ENCODE measurements around the gene CLEC4E.

The CLEC4E gene

GRCh38 chr12:8556531-8557097, 15.9 kb upstream of the CLEC4E start:
- H3K4me3 ChIP-seq (ENCODE audit: low read depth, low read length) = no peak overlapping the region
- DNase-seq (ENCODE audit: low read depth) = no peak
- no peak for TF ChIP-seq MYC (IDR thresholded peaks at IDR 0.05; ENCODE audit: low read depth, low read length)
- no peak for TF ChIP-seq CTCF (IDR thresholded peaks at IDR 0.05; ENCODE audit: low read depth, low read length)
- no peak for TF ChIP-seq MAX (IDR thresholded peaks at IDR 0.05; ENCODE audit: low read depth, low read length)
- TF ChIP-seq POLR2A (IDR thresholded peaks at IDR 0.05; ENCODE audit: extremely low read depth, insufficient read length) = no peak

- no peak for TF ChIP-seq POLR2A (IDR thresholded peaks at IDR 0.05; ENCODE audit: extremely low read depth, insufficient read length)
- TF ChIP-seq MYC (IDR thresholded peaks at IDR 0.05; ENCODE audit: low read depth, low read length) = no peak
- no peak for TF ChIP-seq CTCF (IDR thresholded peaks at IDR 0.05; ENCODE audit: low read depth, low read length)
- TF ChIP-seq MAX (IDR thresholded peaks at IDR 0.05; ENCODE audit: low read depth, low read length) = no peak
- DNase-seq (ENCODE audit: low read depth) = peak; percentile 11
- no peak overlapping the region for H3K4me3 ChIP-seq (ENCODE audit: low read depth, low read length)
These were observed 13.9 kb upstream of the CLEC4E start for GRCh38 chr12:8554451-8555195.

GRCh38 chr12:8553088-8553627, 12.5 kb upstream of the CLEC4E start:
- DNase-seq (ENCODE audit: low read depth) = no peak
- TF ChIP-seq MAX (IDR thresholded peaks at IDR 0.05; ENCODE audit: low read depth, low read length) (no peak), POLR2A (IDR thresholded peaks at IDR 0.05; ENCODE audit: extremely low read depth, insufficient read length) (no peak), CTCF (IDR thresholded peaks at IDR 0.05; ENCODE audit: low read depth, low read length) (no peak), MYC (IDR thresholded peaks at IDR 0.05; ENCODE audit: low read depth, low read length) (no peak)
- no peak overlapping the region for H3K4me3 ChIP-seq (ENCODE audit: low read depth, low read length)

- DNase-seq (ENCODE audit: low read depth) = no peak
- no peak overlapping the region for H3K4me3 ChIP-seq (ENCODE audit: low read depth, low read length)
- TF ChIP-seq POLR2A (IDR thresholded peaks at IDR 0.05; ENCODE audit: extremely low read depth, insufficient read length) (no peak), MYC (IDR thresholded peaks at IDR 0.05; ENCODE audit: low read depth, low read length) (no peak), CTCF (IDR thresholded peaks at IDR 0.05; ENCODE audit: low read depth, low read length) (no peak), MAX (IDR thresholded peaks at IDR 0.05; ENCODE audit: low read depth, low read length) (no peak)
These were observed 8.7 kb upstream of the CLEC4E start for GRCh38 chr12:8549381-8549780.

GRCh38 chr12:8548192-8548591, 7.5 kb upstream of the CLEC4E start:
- DNase-seq (ENCODE audit: low read depth) = no peak
- TF ChIP-seq CTCF (IDR thresholded peaks at IDR 0.05; ENCODE audit: low read depth, low read length) (no peak), MAX (IDR thresholded peaks at IDR 0.05; ENCODE audit: low read depth, low read length) (no peak), MYC (IDR thresholded peaks at IDR 0.05; ENCODE audit: low read depth, low read length) (no peak), POLR2A (IDR thresholded peaks at IDR 0.05; ENCODE audit: extremely low read depth, insufficient read length) (no peak)

More at GRCh38 chr12:8548192-8548591, 7.5 kb upstream of the CLEC4E start:
- H3K4me3 ChIP-seq (ENCODE audit: low read depth, low read length) = no peak overlapping the region

Measured in NB4 (cell line).